H9 (cell line): Measurements from ENCODE around the gene CORO1C. TPM values are rescaled to one million over a fixed set of nuclear protein-coding genes. Genes with fewer than 3 reads are reported as not detected.

Experiments
- DNase-seq: peaks from one replicate; pipeline ENCODE4 v3.0.0-alpha.2; 2017
- H2AFZ ChIP-seq: one replicate; pipeline ENCODE4 v1.6.1; 2013; ENCODE audit warnings: mild to moderate bottlenecking, low read length, control low read depth, moderate library complexity
- H2AK5ac ChIP-seq: 2 replicates; pipeline ENCODE4 v1.6.1; 2013; ENCODE audit warnings: low read length, control low read depth, mixed read lengths; ENCODE audit not compliant: insufficient read length
- H2BK120ac ChIP-seq: one replicate; pipeline ENCODE4 v1.6.1; 2013; ENCODE audit warnings: low read depth, mild to moderate bottlenecking, low read length, control low read depth, inconsistent platforms; ENCODE audit not compliant: poor library complexity, severe bottlenecking
- H2BK12ac ChIP-seq: 2 replicates; pipeline ENCODE4 v1.6.1; 2013; ENCODE audit warnings: low read length, control low read depth, mixed read lengths, low read depth; ENCODE audit not compliant: insufficient read length
- H2BK15ac ChIP-seq: 2 replicates; pipeline ENCODE4 v1.6.1; 2013; ENCODE audit warnings: low read depth, low read length, control low read depth
- H2BK20ac ChIP-seq: one replicate; pipeline ENCODE4 v1.6.1; 2013; ENCODE audit warnings: low read depth, mild to moderate bottlenecking, low read length, control low read depth, inconsistent platforms; ENCODE audit not compliant: poor library complexity, severe bottlenecking
- H2BK5ac ChIP-seq: 2 replicates; pipeline ENCODE4 v1.6.1; 2013; ENCODE audit warnings: low read length, control low read depth, mixed read lengths; ENCODE audit not compliant: insufficient read length
- H3K14ac ChIP-seq: 2 replicates; pipeline ENCODE4 v1.6.1; 2013; ENCODE audit warnings: low read length, control low read depth; ENCODE audit not compliant: insufficient read depth
- H3K18ac ChIP-seq: 2 replicates; pipeline ENCODE4 v1.6.1; 2013; ENCODE audit warnings: low read depth, mild to moderate bottlenecking, mixed read lengths, low read length, control low read depth; ENCODE audit not compliant: insufficient read length
- H3K23ac ChIP-seq: 2 replicates; pipeline ENCODE4 v1.6.1; 2013; ENCODE audit warnings: low read length, control low read depth, mixed read lengths, low read depth; ENCODE audit not compliant: insufficient read length
- H3K23me2 ChIP-seq: 2 replicates; pipeline ENCODE4 v1.6.1; 2013; ENCODE audit warnings: low read depth, mild to moderate bottlenecking, mixed read lengths, low read length, control low read depth; ENCODE audit not compliant: insufficient read length, poor library complexity, severe bottlenecking
- H3K27ac ChIP-seq: 2 replicates; pipeline ENCODE4 v1.5.1; 2013; ENCODE audit warnings: low read length, control low read depth, mixed read lengths, low read depth; ENCODE audit not compliant: insufficient read length
- H3K27me3 ChIP-seq: 2 replicates; pipeline ENCODE4 v1.6.1; 2013; ENCODE audit warnings: low read length, control low read depth, inconsistent platforms; ENCODE audit not compliant: insufficient read depth
- H3K4ac ChIP-seq: 2 replicates; pipeline ENCODE4 v1.6.1; 2013; ENCODE audit warnings: low read depth, mild to moderate bottlenecking, control low read depth, inconsistent platforms, low read length, moderate library complexity
- H3K4me1 ChIP-seq: 2 replicates; pipeline ENCODE4 v1.6.1; 2013; ENCODE audit warnings: low read length, control low read depth, inconsistent platforms; ENCODE audit not compliant: insufficient read depth
- H3K4me2 ChIP-seq: 2 replicates; pipeline ENCODE4 v1.6.1; 2013; ENCODE audit warnings: low read length, control low read depth, mixed read lengths; ENCODE audit not compliant: insufficient read length, insufficient read depth
- H3K56ac ChIP-seq: 2 replicates; pipeline ENCODE4 v1.6.1; 2013; ENCODE audit warnings: low read depth, mild to moderate bottlenecking, mixed read lengths, low read length, control low read depth; ENCODE audit not compliant: insufficient read length
- H3K79me1 ChIP-seq: 2 replicates; pipeline ENCODE4 v1.6.1; 2013; ENCODE audit warnings: low read depth, mild to moderate bottlenecking, moderate library complexity, low read length, control low read depth, inconsistent platforms; ENCODE audit not compliant: insufficient read depth, poor library complexity, severe bottlenecking
- H3K79me2 ChIP-seq: 2 replicates; pipeline ENCODE4 v1.6.1; 2013; ENCODE audit warnings: low read length, control low read depth, inconsistent platforms; ENCODE audit not compliant: insufficient read depth
- H3K9ac ChIP-seq: 2 replicates; pipeline ENCODE4 v1.6.1; 2013; ENCODE audit warnings: low read length, control low read depth, mixed read lengths; ENCODE audit not compliant: insufficient read length; ENCODE audit errors: extremely low read depth
- H3K9me3 ChIP-seq: one replicate; pipeline ENCODE4 v1.6.1; 2013; ENCODE audit warnings: low read depth, low read length, inconsistent platforms; ENCODE audit not compliant: control insufficient read depth
- H3T11ph ChIP-seq: one replicate; pipeline ENCODE4 v1.6.1; 2013; ENCODE audit warnings: mild to moderate bottlenecking, low read length, control low read depth, inconsistent platforms
- H4K20me1 ChIP-seq: one replicate; pipeline ENCODE4 v1.6.1; 2013; ENCODE audit not compliant: control insufficient read depth, insufficient read length, insufficient read depth
- H4K5ac ChIP-seq: 2 replicates; pipeline ENCODE4 v1.6.1; 2013; ENCODE audit warnings: low read depth, mild to moderate bottlenecking, mixed read lengths, low read length, control low read depth; ENCODE audit not compliant: insufficient read length
- H4K8ac ChIP-seq: replicated peaks from 2 replicates; pipeline ENCODE4 v1.6.1; 2013; ENCODE audit warnings: low read length, control low read depth, mixed read lengths, low read depth; ENCODE audit not compliant: insufficient read length
- H4K91ac ChIP-seq: 2 replicates; pipeline ENCODE4 v1.6.1; 2013; ENCODE audit warnings: low read depth, mild to moderate bottlenecking, moderate library complexity, mixed read lengths, low read length, control low read depth; ENCODE audit not compliant: insufficient read length
- H3K27ac Mint-ChIP-seq, 3 experiments: 2 replicates in 2 of 3; 3 replicates in 1 of 3; pipeline ENCODE4 v1.8.0; 2020 to 2021; ENCODE audit warnings: mixed read lengths in 3 of 3, mild to moderate bottlenecking in 1 of 3, moderate library complexity in 1 of 3
- H3K27me3 Mint-ChIP-seq: 2 replicates; pipeline ENCODE4 v1.8.0; 2021; ENCODE audit warnings: low read depth, mild to moderate bottlenecking, moderate library complexity, mixed read lengths
- H3K36me3 Mint-ChIP-seq, 3 experiments: 2 replicates in 2 of 3; 3 replicates in 1 of 3; pipeline ENCODE4 v1.8.0; 2020 to 2021; ENCODE audit warnings: low read depth in 3 of 3, mixed read lengths in 3 of 3; ENCODE audit not compliant: insufficient read depth in 1 of 3
- H3K4me1 Mint-ChIP-seq, 2 experiments: 2 replicates each; pipeline ENCODE4 v1.8.0; 2020; ENCODE audit warnings: mixed read lengths in 2 of 2
- H3K4me3 Mint-ChIP-seq, 2 experiments: 2 replicates in 1 of 2; 3 replicates in 1 of 2; pipeline ENCODE4 v1.8.0; 2020 to 2021; ENCODE audit warnings: mild to moderate bottlenecking in 2 of 2, mixed read lengths in 2 of 2, moderate library complexity in 1 of 2
- H3K9me3 Mint-ChIP-seq, 2 experiments: 2 replicates in 1 of 2; 3 replicates in 1 of 2; pipeline ENCODE4 v1.8.0; 2020; ENCODE audit warnings: mild to moderate bottlenecking in 2 of 2, mixed read lengths in 2 of 2, moderate library complexity in 1 of 2
- CTCF ChIP-seq: fragments of 200-600 bp; sonication (generic); conservative IDR thresholded peaks from 3 replicates; pipeline ENCODE4 v1.8.0; 2021; ENCODE audit warnings: antibody characterized with exemption, mild to moderate bottlenecking
- WGBS: extraction: QIAGEN DNeasy Blood & Tissue Kit; methylation state at CpG from one replicate; pipeline ENCODE4 v1.1.7; 2013; ENCODE audit warnings: missing lambda C conversion rate, low lambda C conversion rate, mixed read lengths; ENCODE audit not compliant: insufficient read length; ENCODE audit errors: extremely low coverage; 5-methylcytosine and 5-hydroxymethylcytosine counted together
- total RNA-seq: library from RNA; stranded (reverse); gene quantifications from 2 replicates; pipeline ENCODE4 v1.2.1, GENCODE V29; 2021

CORO1C gene
- total RNA-seq, 1 experiment from 2014 or later: 154 TPM

GRCh38 chr12:108691998-108692808 lies 39.1 kb downstream of the CORO1C start:
- Mint-ChIP-seq H3K4me1 (peaks cover 49 to 50% of the 10 kb centered on the region in 2 experiments), H3K4me3 (peak overlapping the region; percentile 1 to 58; a peak in 3 of 5 replicates), H3K9me3 (no peaks in the 10 kb centered on the region), H3K36me3 (peaks cover 11 to 24% (median 12%) of the 10 kb centered on the region in 3 experiments), H3K27me3 (no peaks in the 10 kb centered on the region), H3K27ac (peak overlapping the region; percentile 63 to 96 (median 94))
- no peaks in the 10 kb centered on the region for H3K23me2 ChIP-seq
- peak overlapping the region; percentile 12 for H2BK12ac ChIP-seq
- peak overlapping the region; percentile 27 for H3K27ac ChIP-seq
- no peak overlapping the region for H4K8ac ChIP-seq
- H4K20me1 ChIP-seq: no peaks in the 10 kb centered on the region
- H3K79me2 ChIP-seq: peaks cover 2% of the 10 kb centered on the region; the same call in 1 of the 2 replicates
- H2BK15ac ChIP-seq: 0 out of 2 replicates have a peak overlapping the region, but pooled peaks have one; percentile 9
- no peaks in the 10 kb centered on the region for H3K27me3 ChIP-seq
- H2BK20ac ChIP-seq: peak overlapping the region; percentile 34
- peak overlapping the region; percentile 13; the same call in 1 of the 2 replicates for H3K4ac ChIP-seq
- peak overlapping the region; percentile 1 for H3K4me2 ChIP-seq
- no peaks in the 10 kb centered on the region for H3K9me3 ChIP-seq
- no peak overlapping the region for H2AK5ac ChIP-seq
- H3K23ac ChIP-seq: no peak overlapping the region
- no peak for DNase-seq
- peak overlapping the region; percentile 72 for H2BK120ac ChIP-seq
- H3K4me1 ChIP-seq: peaks cover 9% of the 10 kb centered on the region; the same call in 1 of the 2 replicates
- H2BK5ac ChIP-seq: peak overlapping the region; percentile 66
- H3T11ph ChIP-seq: peak overlapping the region; percentile 20
- H2AFZ ChIP-seq: no peak overlapping the region
- H3K14ac ChIP-seq: peak overlapping the region; percentile 84; the same call in 1 of the 2 replicates
- no peak overlapping the region for H3K56ac ChIP-seq
- no CpG with 5 or more reads among the region's 9 CpGs for WGBS
- H4K5ac ChIP-seq: peak overlapping the region; percentile 15
- no peak overlapping the region for H3K9ac ChIP-seq
- no peak for TF ChIP-seq CTCF
- H3K18ac ChIP-seq: peak overlapping the region; percentile 86
- no peaks in the 10 kb centered on the region for H3K79me1 ChIP-seq
- no peak overlapping the region for H4K91ac ChIP-seq
